ENCODE results near the gene DBF4B.

DNA sequence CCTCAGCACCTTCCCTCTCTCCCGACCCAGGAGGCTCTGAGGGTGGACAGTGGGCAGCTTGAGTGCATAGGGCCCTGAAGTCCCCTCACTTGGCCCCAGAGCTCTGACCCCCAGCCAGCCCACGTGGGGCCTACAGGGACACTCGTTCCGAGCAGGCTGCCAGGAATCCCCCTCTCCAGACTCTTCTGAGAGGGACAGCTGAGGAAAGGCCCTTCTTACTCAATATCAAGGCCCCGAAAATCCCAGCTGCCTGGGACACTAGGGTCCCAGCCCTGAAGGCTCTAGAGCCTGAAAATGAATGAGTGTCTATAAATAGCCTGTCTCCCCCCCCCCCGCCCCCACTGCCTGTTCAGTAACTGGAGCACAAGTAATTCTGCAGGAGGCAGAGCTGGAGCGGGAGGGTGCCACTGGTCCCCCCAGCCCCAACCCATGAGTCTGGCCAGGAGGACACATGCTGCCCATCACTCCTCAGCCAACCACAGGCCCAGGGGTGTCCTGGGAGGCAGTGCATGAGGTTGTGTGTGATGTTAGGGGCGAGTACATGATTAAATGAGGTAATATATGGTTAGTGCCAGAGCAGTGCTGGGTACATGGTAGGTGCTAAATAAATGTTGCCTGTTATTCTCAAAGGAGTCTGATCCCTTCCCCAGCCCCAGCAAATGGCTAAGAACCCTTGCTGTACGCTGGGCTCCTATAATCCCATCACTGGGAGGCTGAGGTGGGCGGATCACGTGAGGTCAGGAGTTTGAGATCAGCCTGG lies 61.9 kb downstream of the DBF4B start:
- TF ChIP-seq EZH2 (IDR thresholded peaks at IDR 0.05) (no peak), POLR2AphosphoS5 (IDR thresholded peaks at IDR 0.05; ENCODE audit: borderline replicate concordance, low read depth, low read length) (no peak), FOXP2 (optimal IDR thresholded peaks at IDR 0.05; ENCODE audit: control extremely low read depth, extremely low read length, insufficient read depth) (no peak)
